ENCODE data around the gene KLK1. TPM values are rescaled to one million over a fixed set of nuclear protein-coding genes. Genes with fewer than 3 reads are reported as not detected.

Gene KLK1
- total RNA-seq, 1 donor from 2014 or later = 5.0 TPM

DNA sequence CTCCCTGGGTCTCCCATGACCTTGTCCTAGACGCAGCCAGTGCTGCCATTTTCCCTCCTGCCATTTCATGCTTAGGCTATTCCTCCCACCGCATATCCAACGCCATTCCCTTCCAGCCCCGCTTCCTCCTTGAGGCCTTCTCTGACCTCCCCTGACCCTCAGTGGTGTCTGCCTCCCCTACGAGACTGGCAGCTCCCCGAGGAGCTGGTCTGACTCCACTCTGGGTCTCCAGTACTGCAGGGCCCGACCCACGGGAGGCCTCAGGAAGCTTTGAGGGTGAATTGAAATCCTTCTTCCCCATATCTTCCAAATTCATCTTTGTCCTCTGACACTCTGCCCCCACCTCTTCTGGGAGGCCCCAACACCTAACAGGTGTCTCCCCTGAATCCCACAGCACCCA lies 9.1 kb upstream of the KLK1 start:
- TF ChIP-seq, protein P1, sequence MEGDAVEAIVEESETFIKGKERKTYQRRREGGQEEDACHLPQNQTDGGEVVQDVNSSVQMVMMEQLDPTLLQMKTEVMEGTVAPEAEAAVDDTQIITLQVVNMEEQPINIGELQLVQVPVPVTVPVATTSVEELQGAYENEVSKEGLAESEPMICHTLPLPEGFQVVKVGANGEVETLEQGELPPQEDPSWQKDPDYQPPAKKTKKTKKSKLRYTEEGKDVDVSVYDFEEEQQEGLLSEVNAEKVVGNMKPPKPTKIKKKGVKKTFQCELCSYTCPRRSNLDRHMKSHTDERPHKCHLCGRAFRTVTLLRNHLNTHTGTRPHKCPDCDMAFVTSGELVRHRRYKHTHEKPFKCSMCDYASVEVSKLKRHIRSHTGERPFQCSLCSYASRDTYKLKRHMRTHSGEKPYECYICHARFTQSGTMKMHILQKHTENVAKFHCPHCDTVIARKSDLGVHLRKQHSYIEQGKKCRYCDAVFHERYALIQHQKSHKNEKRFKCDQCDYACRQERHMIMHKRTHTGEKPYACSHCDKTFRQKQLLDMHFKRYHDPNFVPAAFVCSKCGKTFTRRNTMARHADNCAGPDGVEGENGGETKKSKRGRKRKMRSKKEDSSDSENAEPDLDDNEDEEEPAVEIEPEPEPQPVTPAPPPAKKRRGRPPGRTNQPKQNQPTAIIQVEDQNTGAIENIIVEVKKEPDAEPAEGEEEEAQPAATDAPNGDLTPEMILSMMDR (conservative IDR thresholded peaks at IDR 0.05; ENCODE audit: low read depth, low read length) = no peak
- no peak overlapping the region for H3K4me3 ChIP-seq (ENCODE audit: low read depth, low read length)
- no peak for DNase-seq (ENCODE audit: low read depth)

DNA sequence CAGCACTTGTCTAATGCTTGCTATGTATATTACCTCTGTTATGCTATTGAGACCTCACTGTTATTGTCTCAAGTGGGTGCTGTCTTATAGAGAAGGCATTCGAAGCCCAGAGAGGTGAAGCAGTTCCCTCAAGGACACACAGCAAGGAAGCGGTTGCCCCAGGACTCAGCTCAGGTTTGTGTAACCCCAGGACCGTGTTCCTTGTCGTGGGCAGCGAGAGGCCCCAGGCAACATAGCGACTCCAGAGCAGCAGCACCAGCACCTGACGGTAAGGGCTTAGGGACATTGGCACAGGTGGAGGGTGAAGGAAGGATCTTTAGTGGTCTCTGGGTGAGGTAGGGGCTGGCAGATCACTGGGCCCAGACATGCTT lies 7.4 kb upstream of the KLK1 start:
- no peak for DNase-seq (ENCODE audit: low read depth)
- TF ChIP-seq, protein P1 (conservative IDR thresholded peaks at IDR 0.05; ENCODE audit: low read depth, low read length) = no peak
- H3K4me3 ChIP-seq (ENCODE audit: low read depth, low read length) = no peak overlapping the region

DNA sequence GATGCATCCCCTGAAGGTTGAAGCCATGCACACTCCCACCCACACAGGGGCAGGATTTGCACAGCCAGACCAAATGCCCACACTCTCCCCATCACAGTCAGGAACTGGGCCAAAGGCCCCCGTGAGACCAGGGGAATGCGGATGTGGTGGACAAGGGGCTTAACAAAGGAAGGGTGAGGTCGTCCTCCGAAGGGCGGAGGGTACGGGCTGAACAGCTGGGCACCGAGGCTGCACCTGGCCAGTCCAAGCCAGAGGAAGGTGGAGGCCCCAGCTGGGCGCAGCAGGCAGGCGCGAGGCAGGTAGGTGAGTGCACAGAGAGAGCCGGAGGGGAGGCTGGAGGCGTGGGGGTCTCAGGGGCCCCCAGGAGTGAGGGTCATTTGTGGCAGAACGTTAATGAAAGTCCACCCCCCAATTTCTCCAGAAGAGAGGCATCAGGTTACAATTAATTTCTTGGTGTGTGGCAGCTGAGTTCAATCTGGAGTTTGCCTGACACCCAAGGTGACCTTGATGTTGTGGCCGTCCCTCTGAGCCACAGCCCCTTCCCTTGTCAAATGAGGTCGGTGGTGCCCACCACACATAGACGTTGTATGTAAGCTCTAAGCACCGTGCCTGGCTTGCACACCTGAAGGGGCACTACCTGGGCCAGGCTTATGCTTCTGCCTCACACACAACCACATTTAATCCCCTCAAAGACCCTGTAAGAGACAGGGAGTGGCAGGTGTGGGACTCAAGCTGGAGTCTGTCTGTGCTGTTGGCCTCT lies 6.9 kb upstream of the KLK1 start:
- DNase-seq (ENCODE audit: low read depth) = no peak

DNA sequence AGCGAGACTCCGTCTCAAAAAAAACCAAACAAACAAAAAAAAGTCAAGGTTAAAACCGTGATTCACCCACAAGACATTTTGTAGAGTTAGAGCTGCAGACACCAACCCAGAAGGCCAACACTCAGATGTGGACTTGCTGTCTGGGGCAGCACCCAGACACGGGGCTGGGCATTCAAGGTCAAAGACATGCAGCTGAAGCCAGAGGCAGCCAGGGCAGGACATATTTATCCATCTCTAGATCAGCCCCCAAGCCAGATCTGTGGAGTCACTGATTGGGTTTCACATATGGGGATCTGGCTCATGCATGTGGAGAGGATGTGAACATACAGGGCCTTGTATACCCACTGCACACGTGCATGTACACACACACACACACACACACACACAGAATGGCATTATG lies 6.2 kb upstream of the KLK1 start:
- TF ChIP-seq, protein P1 (conservative IDR thresholded peaks at IDR 0.05; ENCODE audit: low read depth, low read length) = no peak
- no peak overlapping the region for H3K4me3 ChIP-seq (ENCODE audit: low read depth, low read length)
- DNase-seq (ENCODE audit: low read depth) = no peak

More for the DNA sequence above, 6.9 kb upstream of the KLK1 start:
- no peak overlapping the region for H3K4me3 ChIP-seq (ENCODE audit: low read depth, low read length)
- TF ChIP-seq, protein P1 (conservative IDR thresholded peaks at IDR 0.05; ENCODE audit: low read depth, low read length) = no peak

DNA sequence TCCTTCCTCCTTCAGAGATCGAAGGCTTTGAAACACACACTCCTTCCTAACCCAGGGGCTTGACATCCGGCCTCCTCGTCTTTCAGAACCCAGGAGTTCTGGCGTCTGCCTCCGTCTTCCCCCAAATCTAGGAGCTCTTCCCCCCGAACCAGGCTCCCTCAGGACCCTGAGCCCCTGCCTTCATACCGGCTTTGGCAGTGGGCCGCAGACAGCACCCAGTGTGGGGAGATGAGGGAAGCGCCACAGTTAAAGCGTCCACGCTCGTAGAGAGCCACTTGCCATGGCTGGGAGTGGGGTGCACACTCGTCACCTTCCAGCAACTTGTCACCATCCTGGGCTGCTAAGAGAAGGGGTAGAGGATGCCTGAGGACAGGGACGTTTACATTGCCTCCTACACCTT lies 3.9 kb upstream of the KLK1 start:
- no peak for DNase-seq (ENCODE audit: low read depth)
- TF ChIP-seq, protein P1 (conservative IDR thresholded peaks at IDR 0.05; ENCODE audit: low read depth, low read length) = no peak
- no peak overlapping the region for H3K4me3 ChIP-seq (ENCODE audit: low read depth, low read length)

DNA sequence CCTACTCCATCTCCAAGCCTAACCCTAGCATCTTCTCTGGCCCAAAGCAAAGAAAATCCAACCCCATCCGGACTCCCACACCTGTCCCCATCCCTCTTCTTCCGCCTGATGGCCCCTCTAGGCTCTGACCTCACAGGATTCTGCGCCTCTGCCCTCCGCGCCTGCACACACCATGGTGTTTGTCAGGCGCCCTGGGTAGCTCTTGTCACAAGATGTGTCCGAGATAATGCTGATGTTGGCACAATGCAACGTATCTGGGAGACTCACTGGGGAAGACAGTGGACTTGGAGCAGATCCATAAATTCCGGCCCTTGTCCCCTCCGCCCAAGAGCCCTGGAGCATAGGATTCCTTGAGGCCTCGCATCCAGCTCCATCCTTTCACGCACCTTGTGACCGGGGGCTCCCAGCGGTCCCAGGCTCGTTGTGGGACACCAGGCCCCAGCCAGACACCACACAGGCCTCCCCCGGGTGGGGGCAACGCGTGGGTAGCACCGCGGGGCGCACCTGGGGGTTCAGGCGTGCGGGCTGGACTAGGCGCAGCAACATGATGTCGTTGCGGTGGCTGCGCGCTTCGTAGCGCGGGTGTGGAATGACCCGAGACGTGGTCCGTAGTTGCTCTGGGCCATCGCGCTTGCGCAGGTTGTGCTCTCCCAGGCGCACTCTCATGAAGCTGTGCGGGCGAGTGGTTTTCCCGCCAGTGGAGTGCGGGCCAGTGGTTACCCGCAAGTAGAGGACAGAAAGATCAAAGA lies 3.1 kb upstream of the KLK1 start:
- no peak for DNase-seq (ENCODE audit: low read depth)
- TF ChIP-seq, protein P1 (conservative IDR thresholded peaks at IDR 0.05; ENCODE audit: low read depth, low read length) = no peak
- no peak overlapping the region for H3K4me3 ChIP-seq (ENCODE audit: low read depth, low read length)
